Globus pallidus (tissue), 1 donor: ENCODE results near the gene MMP10.
A peak's percentile ranks its signal among the peaks of the same experiment; 100 is the strongest.
"Not testable (repeated sequence)": the region's sequence is repeated elsewhere in the genome, so short reads cannot be mapped to it uniquely, and the experiment has no call there.

Experiments
- DNase-seq: peaks from one replicate; pipeline ENCODE4 v3.0.0-alpha.2; 2015; ENCODE audit warnings: low spot score

MMP10 gene

DNA sequence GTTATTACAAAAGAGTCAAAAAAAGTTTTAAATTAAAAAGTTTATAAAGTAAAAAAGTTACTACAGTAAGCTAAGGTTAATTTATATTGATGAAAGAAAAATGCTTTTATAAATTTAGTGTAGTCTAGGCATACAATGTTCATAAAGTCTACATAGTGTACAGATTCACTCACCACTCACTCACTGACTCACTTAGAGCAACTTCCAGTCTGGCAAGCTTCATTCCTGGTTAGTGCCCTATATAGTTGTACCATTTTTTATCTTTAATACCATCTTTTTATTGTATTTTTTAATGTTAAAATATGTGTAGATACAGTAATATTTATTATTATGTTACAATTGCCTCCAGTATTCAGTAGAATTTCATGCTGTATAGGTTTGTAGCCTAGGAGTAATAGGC, 2.6 kb upstream of the MMP10 start:
- no peak for DNase-seq

DNA sequence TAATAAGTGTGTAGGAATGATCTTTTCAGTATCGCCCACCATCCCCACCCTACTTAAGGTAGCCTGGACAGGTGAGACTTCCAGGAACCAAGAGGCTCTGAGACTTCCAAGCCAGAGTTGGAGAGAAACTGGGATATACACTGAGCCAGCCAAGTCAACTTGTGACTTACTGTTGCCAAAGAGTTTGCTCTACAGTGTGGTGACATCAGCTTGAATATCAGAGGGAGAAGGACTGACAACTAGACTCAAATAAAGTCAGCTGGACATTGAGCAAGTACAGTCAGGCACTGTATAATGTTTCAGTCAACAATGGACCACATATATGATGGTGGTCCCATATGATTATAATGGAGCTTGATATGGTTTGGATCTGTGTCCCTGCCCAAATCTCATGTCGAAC, 1.2 kb upstream of the MMP10 start:
- no peak for DNase-seq

DNA sequence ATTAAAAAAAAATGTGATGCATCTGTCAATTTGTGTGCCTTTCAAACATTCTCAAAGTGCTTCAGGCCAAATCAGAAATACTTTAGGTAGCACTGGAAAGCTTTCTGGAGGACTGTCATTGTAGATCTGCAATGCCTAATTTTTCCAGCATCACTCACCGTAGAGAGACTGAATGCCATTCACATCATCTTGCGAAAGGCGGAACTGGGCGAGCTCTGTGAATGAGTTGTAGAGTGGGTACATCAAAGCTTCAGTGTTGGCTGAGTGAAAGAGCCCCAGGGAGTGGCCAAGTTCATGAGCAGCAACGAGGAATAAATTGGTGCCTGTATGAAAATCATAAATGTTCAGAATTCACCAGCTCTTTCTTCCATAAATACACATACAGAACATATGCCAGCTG, 4.0 kb downstream of the MMP10 start:
- no peak for DNase-seq

DNA sequence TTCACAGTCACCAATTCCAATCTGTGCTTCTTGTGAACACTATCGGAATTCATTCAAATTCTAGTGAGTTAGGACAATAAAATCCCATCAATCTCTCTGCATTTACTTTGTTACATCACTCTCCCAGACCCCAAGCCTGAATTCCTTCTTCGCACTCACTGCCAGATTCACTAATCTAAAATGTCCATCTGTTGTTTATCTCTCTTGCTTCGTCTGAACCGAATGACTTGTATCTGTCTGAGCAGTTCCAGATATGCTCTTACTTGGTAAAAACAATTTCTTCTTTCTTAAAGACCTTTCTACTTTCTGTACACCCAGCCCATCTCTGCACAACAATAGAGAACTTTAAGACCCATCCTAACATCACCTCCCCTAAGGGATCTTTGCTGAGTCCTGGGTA, 7.0 kb downstream of the MMP10 start:
- no peak for DNase-seq

DNA sequence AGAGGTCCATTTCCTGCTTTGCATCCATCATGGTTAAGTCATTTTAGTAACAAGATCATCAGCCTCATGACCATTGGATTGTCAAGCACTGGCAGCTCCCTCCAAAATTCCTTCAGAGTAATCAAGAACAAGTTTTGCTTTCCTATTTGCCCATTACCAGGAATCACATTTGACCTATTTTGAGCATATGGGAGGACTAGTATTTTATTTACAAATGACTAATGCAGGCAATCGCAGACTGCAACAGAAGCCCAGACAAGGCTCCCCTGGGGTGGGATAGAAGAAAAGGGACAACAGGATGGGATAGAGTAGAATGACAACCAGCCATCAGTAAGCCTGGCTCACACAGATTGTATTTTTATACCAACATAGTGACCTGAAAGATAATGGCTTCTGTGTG, 9.1 kb downstream of the MMP10 start:
- DNase-seq = no peak

DNA sequence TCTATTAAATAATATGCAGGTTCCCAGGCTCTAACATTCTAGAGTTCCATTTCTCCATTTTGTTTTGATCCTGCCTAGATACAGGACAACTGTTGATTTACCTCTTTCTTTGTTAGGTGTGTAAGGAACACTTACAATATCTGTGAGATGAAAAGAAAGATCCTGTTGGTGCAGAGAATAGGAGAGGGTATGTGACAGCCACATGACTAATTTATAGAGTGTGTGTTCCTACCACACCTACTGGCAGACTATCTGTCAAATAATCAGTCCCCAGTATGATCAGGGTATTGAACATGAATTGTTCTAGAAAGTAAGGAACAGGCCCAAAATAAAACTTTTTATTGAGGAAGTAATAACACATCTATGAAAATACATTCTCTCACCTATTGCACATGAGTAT, 10.2 kb downstream of the MMP10 start:
- no peak for DNase-seq

DNA sequence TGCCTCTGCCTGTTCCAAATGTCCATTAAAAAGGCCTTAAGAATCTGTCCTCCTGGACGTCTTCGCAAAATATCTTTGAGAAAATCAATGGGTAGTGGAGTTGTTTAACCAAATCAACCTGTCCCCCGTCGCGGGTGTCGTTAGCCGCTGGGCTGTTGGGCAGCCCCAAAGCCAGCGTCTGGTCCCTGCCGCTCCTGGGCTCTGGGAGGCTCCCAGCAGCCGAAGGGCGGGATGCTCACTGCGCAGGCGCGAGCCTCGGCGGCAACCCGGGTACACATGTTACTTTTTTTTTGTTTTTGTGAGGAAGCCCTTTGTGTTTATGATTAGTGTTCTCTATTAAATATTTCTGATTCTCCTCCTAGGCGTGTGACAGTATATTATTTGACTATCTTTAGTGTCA, 12.6 kb downstream of the MMP10 start:
- no peak for DNase-seq

DNA sequence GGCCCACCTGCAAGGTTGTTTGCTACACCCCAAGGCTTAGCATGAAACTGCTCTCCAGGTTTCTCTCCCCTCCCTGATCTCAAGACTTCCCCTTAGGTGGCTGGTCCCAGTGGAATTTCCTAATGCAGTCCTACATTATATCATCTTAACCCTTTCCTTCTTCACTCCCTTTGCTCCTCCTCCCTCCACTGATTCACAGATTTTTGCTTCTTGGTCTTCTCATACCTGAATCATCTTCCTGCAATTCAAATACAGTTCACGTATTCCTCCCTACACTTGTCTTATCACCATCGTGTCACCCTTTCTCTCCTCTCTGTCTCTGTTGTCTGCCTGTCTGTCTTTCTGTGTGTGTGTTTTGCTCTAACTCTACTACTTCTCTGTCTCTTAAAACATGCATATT, 17.0 kb downstream of the MMP10 start:
- no peak for DNase-seq

DNA sequence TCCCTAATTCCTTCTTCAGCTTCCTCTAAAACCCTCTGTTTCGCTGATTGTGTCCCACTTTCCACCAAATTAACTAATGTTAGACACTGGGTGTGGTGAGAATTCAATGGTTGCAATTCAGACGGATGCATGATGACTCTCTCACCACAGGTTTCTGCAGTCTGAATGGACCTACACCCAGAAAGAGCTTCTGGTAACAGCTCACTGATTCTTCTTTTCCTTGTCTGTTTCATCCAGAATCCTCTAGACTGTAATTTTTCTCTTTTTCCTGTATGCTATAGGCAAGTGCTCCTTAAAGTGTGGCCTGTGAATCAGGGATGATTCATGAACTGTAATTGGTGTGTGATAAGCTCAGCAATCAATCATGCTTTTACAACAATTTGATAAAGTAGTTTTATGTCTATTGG, 18.1 kb downstream of the MMP10 start:
- no peak for DNase-seq

DNA sequence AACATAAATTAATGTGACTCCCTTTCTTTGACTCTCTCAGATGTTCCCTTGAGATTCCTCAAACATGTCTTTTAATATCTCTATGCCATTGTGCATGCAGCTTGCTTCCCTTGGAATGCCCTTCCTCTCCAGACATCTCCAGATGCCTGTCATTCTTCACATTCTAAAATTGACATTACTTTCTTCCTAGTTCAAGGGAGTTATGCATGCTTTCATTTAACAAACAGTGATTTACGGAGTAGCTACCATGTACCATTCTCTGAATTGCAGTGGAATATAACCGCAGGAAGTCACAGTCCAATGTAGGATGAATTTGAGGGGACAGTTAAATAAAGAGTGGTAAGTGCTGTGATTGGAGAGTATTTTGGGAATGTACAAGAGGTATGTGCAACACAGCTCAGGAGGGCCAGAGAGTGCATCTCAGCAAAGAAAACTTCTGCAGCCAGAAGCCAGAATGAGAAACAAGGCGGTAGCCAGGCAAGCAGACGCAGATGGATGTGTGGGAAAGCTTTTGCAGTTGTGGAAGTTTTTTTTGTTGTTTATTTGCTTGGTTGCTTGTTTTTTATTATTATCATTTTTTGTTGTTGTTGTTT, 18.7 kb downstream of the MMP10 start:
- no peak for DNase-seq

DNA sequence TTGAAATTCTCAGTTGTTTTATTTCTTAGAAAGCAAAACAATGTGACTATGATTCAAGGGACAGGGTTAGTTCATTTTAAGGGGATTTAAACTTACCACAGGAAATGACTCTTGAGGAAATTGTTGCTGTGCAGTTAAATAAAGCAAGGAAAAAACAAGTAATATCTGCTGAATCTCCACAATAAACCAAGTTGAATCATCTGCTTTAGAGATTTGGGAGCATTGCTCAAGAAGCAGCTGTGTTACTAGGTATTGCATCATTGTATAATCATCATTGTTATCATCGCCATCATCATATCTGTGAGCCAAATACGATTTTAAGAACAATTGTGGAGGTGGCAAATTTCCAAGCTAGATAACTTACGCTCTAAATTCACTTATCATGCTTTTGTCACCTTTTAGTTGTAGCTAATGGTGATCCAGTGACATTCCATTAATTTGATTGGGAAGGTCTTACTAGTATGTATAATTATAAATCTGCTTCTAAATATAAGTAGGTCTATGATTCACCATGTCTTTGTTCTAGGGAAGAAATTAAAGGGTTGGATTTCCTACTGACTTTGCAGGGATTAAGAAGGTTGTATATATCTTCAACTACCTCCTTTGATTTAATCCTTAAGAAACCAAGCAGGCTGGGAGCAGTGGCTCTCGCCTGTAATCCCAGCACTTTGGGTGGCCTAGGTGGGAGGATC, 19.9 kb downstream of the MMP10 start:
- DNase-seq = no peak

DNA sequence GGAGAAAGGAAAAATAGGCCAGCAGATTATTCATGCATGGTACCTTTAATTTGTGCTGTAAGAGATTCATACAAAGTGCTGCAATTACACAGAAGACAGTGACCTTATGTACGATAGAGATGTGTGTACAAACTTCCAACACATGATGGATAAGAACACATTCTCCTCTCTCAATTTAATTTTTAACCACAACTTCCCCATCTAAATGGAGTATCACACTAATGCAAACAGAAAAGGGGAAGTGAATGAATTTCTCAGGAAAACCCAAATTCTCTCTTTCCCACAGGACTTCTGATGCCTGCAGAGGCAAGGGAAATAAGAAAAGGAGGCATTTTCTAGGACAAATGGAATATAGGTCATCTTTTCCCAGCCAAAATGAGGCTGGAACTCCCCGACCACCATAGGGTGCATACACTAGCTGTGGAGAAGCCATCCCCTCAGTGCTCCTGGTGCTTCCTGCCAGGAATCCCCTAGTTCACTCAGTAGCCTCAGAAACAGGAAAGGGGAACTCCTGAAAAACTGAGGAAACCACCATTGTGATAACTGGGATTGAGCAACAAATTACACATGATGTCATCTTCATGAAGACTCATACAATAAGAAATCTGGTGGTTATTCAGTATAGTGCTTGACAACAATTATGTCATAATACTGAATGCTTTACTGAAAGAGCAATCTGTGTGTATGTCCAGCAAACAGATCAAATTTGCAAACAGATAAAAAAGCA, 22.4 kb downstream of the MMP10 start:
- DNase-seq = no peak

DNA sequence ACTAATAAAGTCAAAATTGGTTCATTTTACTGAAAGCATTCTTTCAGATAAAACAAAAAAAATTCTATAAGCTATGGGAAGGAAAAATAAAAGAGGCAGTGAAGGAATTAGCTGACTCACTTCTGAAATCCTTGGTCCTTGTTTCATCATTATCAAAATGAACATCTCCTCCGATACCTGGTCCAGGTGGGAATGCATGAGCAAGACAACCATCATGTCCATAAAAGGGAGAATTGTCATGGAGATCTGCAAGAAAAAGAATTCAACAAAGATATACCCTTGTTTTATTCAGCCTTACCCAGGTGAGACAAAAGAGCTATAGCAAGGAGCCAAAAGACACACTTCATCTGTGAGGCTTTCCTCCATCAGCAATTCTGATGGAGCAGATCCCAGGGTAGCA, 27.2 kb downstream of the MMP10 start:
- no peak for DNase-seq

DNA sequence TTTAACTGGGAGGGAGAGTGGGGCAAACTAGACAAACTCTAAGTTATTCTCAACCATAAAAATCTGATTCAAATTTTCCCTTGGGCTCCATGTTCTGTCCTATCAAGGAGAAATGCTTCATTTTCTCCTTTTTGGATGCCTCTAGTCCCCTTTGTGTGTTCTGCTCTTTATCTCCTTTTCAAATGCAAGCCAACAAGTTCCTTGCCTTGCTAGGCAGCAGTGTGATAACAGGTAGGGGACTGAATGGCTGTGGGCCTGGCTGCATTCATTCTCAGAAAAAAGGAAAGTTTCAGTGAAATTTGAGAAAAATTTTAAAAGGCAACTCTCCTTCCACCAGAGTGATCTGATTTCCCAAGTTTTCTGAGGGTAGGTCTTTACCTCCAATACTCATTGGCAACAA, 28.8 kb downstream of the MMP10 start:
- DNase-seq = no peak

DNA sequence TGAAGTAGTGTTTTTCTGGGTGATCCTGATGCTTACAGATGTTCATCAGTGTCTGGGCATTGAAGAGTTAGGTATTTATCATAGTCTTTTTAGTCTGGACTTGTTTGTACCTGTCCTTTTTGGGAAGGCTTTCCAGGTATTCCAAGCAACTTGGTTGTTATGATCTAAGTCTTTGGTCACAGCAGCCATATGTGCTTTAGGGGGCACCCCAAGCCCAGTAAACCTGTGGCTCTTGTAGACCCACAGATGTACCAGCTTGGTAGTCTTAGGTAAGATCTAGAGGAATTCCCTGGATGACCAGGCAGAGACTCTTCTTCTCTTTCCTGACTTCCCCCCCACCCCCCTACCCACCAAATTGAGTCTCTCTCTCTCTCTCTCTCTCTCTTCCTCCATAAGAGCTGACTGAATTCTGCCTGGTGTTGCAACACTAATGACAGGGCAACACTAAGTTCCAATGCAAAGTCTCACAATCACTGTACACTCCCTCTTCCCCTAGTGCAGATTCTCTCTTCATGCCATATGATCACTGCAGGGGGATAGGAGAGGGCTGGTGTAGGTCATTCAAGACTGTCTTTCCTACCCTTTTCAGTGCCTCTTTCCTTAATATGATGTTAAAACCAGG, 31.2 kb downstream of the MMP10 start:
- no peak for DNase-seq

DNA sequence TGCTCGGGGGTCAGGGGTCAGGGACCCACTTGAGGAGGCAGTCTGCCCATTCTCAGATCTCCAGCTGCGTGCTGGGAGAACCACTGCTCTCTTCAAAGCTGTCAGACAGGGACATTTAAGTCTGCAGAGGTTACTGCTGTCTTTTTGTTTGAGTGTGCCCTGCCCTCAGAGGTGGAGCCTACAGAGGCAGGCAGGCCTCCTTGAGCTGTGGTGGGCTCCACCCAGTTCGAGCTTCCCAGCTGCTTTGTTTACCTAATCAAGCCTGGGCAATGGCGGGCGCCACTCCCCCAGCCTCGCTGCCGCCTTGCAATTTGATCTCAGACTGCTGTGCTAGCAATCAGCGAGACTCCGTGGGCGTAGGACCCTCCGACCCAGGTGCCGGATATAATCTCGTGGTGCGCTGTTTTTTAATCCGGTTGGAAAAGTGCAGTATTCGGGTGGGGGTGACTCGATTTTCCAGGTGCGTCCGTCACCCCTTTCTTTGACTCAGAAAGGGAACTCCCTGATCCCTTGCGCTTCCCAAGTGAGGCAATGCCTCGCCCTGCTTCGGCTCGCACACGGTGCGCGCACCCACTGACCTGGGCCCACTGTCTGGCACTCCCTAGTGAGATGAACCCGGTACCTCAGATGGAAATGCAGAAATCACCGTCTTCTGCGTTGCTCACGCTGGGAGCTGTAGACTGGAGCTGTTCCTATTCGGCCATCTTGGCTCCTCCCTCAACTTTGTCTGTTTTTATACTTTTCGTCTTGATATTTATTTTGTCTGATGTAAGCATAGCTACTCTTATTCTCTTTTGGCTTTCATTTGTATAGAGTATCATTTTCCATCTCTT, 33.5 kb downstream of the MMP10 start:
- DNase-seq = not testable (repeated sequence)

DNA sequence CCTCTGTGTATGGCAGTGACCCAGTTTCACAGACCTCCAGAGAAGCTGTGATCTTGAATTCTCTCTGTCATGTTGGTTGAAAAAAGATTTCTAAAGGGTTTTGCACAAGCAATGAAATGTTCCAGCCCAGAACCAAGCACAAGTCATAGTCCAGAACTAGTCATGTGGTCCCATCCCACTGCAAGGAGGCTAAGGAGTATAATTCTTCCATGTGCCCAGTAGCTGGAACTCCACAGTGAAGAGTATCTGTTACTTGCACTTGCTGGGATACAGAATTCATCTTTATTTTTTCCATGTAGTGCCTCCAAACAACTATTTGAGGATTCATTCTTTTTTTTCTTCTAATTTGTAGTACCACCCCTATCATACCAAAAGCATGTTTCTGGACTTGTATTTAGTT, 45.8 kb downstream of the MMP10 start:
- no peak for DNase-seq

DNA sequence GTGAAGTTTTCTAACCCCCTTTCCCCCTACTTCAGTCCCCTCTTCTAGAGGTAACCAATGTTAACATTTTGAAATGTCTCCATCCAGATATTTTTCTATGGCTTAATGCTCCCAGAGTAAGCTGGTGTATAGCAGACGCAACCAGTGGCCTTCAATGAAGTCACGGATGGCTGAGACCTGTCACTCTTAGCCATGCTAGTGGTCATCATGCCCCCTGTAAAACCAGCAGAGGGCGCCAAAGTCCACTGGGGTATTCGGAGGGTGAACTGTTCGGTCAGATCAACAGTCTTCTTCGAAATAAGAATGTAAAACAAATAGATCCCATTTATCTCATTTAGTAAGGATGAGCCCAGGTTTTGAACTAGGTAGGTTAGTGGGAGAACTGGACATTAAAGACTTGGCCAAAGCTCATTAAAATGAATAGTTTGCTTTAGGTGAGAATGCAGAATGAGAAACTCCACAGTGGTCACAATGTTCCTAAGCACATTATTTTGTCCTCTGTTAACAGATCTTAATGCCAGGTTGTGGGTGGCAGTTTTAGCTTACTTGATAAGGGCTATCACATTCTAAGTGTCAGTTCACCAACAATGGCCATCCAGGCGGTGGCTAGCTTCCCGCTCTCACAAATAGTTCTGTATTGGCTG, 47.1 kb downstream of the MMP10 start:
- peak; percentile 4 for DNase-seq

DNA sequence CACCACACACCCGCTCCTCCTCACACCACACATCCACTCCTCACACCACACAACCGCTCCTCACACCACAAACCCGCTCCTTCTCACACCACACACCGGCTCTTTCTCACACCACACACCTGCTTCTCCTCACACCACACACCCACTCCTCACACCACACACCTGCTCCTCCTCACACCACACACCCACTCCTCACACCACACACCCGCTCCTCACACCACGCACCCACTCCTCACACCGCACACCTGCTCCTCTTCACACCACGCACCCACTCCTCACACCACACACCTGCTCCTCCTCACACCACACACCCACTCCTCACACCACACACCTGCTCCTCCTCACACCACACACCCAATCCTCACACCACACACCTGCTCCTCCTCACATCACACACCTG, 49.5 kb downstream of the MMP10 start:
- DNase-seq = not testable (repeated sequence)

DNA sequence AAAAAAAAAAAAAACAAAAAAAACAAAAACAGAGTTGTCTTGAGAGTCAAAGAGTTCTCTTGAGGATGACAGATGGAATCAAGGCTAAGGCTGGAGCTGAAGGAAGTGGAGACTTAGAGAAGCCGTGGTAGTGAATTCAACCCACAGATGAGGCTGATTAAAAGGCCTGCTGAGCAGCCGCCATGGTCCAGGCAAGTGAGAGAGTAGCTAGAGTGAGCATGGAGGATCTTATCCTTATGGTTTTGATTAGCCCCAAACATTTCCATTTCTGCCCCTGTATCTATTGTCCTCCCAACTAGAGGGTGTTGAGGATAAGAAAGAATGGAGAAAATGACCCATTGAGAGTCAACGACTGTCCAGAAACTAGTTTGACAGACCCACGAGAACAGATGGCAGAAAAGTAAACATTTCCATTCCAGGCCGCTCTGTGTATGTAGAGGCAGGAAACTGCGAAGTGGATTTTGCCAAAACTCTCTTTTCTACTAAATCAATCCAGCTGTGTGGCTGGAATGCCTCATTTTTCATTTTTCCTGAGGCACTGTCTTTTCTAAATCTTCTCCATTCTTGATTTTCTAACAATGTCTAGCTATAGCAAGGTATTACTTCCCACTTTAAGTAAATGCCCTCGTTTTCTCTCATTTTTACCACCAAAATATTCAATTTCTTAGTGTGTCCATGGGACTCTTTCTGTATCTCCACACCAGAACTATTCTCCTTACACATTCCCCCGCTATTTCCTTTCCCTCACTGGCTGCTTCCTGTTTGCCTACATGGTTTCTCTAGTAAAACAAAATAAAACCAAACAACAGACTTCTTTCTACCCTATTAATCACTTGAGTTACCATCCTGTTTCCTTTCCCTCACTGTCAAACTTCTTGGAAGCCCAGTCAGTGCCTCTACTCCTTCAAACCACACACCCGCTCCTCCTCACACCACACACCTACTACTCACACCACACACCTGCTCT, 50.3 kb downstream of the MMP10 start:
- DNase-seq = no peak

DNA sequence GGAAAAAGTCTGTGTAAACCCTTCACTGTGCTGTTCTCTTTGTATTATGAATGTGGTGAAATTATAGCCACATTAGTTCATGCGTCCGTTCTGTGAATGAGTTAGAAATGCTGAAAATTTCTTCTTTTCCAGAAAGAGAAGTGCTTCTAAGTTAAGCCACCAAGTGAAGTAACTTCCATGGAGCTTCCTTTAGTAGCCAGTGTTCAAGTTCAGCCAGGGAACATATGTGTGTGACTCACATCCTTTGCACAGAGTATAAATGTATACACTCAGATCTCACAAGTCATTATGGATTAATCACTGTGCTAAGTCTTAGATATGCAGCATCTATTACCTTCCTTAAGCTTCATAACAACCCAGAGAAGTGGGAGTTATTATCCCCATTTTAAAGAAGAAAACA, 52.5 kb downstream of the MMP10 start:
- DNase-seq = no peak
